Mesenchymal stem cell (in vitro differentiated cells and primary cell): ENCODE data around the gene DHX32.
A peak's percentile ranks its signal among the peaks of the same experiment; 100 is the strongest.

ENCODE experiments used
- DNase-seq: peaks from one replicate; pipeline ENCODE4 v3.0.0-alpha.2; 2013
- H2AFZ ChIP-seq: one replicate; pipeline ENCODE4 v1.6.1; 2013; ENCODE audit warnings: low read depth, mild to moderate bottlenecking, control low read depth, inconsistent platforms, low read length, moderate library complexity
- H2AK5ac ChIP-seq: 2 replicates; pipeline ENCODE4 v1.6.1; 2013; ENCODE audit warnings: low read length, moderate library complexity, mild to moderate bottlenecking, inconsistent platforms; ENCODE audit not compliant: severe bottlenecking
- H2BK120ac ChIP-seq: one replicate; pipeline ENCODE4 v1.6.1; 2013; ENCODE audit warnings: low read depth, mild to moderate bottlenecking, inconsistent platforms, low read length, moderate library complexity
- H2BK12ac ChIP-seq, 2 experiments: one replicate each; pipeline ENCODE4 v1.6.1; 2013; ENCODE audit warnings: inconsistent platforms in 2 of 2, low read length in 2 of 2, mild to moderate bottlenecking in 2 of 2, moderate library complexity in 2 of 2, control low read depth in 1 of 2
- H2BK15ac ChIP-seq: one replicate; pipeline ENCODE4 v1.6.1; 2013; ENCODE audit warnings: mild to moderate bottlenecking, low read depth, inconsistent platforms; ENCODE audit not compliant: poor library complexity, severe bottlenecking
- H2BK5ac ChIP-seq: 2 replicates; pipeline ENCODE4 v1.6.1; 2013; ENCODE audit warnings: low read depth, mild to moderate bottlenecking, low read length, control low read depth, inconsistent platforms; ENCODE audit not compliant: poor library complexity, severe bottlenecking
- H3K14ac ChIP-seq, 2 experiments: one replicate each; pipeline ENCODE4 v1.6.1; 2013; ENCODE audit warnings: inconsistent platforms in 2 of 2, low read length in 2 of 2, control low read depth in 1 of 2, mild to moderate bottlenecking in 1 of 2, moderate library complexity in 1 of 2
- H3K18ac ChIP-seq, 2 experiments: one replicate each; pipeline ENCODE4 v1.6.1; 2013; ENCODE audit warnings: inconsistent platforms in 2 of 2, low read length in 2 of 2, control low read depth in 1 of 2, low read depth in 1 of 2, mild to moderate bottlenecking in 1 of 2
- H3K23ac ChIP-seq, 2 experiments: one replicate each; pipeline ENCODE4 v1.6.1; 2013; ENCODE audit warnings: inconsistent platforms in 2 of 2, low read length in 2 of 2, mild to moderate bottlenecking in 2 of 2, moderate library complexity in 2 of 2, control low read depth in 1 of 2
- H3K27ac ChIP-seq: 2 replicates; pipeline ENCODE4 v1.5.1; 2013; ENCODE audit warnings: mild to moderate bottlenecking, moderate library complexity, low read length, control low read depth, inconsistent platforms; ENCODE audit not compliant: poor library complexity, severe bottlenecking
- H3K27me3 ChIP-seq, 2 experiments: 2 replicates each; pipeline versions ENCODE4 v1.6.1 to v1.7.0; 2013; ENCODE audit warnings: low read length in 2 of 2, mild to moderate bottlenecking in 2 of 2, moderate library complexity in 2 of 2, control low read depth in 1 of 2, inconsistent platforms in 1 of 2; ENCODE audit not compliant: control insufficient read depth in 1 of 2, insufficient read depth in 1 of 2
- H3K36me3 ChIP-seq, 2 experiments: 2 replicates each; pipeline versions ENCODE4 v1.6.1 to v1.7.0; 2013; ENCODE audit warnings: low read length in 2 of 2, control low read depth in 1 of 2, inconsistent platforms in 1 of 2, low read depth in 1 of 2, mild to moderate bottlenecking in 1 of 2; ENCODE audit not compliant: insufficient read depth in 2 of 2, control insufficient read depth in 1 of 2
- H3K4ac ChIP-seq, 2 experiments: one replicate each; pipeline ENCODE4 v1.6.1; 2013; ENCODE audit warnings: inconsistent platforms in 2 of 2, low read length in 2 of 2, mild to moderate bottlenecking in 2 of 2, moderate library complexity in 2 of 2, control low read depth in 1 of 2, low read depth in 1 of 2
- H3K4me1 ChIP-seq: 2 replicates; pipeline ENCODE4 v1.6.1; 2013; ENCODE audit warnings: low read depth, low read length, control low read depth; ENCODE audit not compliant: control insufficient read depth, insufficient read depth
- H3K4me2 ChIP-seq: 2 replicates; pipeline ENCODE4 v1.6.1; 2013; ENCODE audit warnings: low read length, mild to moderate bottlenecking, inconsistent platforms; ENCODE audit not compliant: poor library complexity, severe bottlenecking
- H3K4me3 ChIP-seq, 2 experiments: 2 replicates each; pipeline versions ENCODE4 v1.5.1 to v1.7.0; 2013; ENCODE audit warnings: low read length in 2 of 2, mild to moderate bottlenecking in 2 of 2, control low read depth in 1 of 2, low read depth in 1 of 2; ENCODE audit not compliant: insufficient read depth in 1 of 2
- H3K79me1 ChIP-seq: replicated peaks from 2 replicates; pipeline ENCODE4 v1.6.1; 2013; ENCODE audit warnings: mild to moderate bottlenecking, control low read depth, low read length, inconsistent platforms; ENCODE audit not compliant: poor library complexity, severe bottlenecking
- H3K9ac ChIP-seq: 2 replicates; pipeline ENCODE4 v1.7.0; 2013; ENCODE audit warnings: mild to moderate bottlenecking, low read length, moderate library complexity
- H3K9me3 ChIP-seq: 2 replicates; pipeline ENCODE4 v1.7.0; 2013; ENCODE audit warnings: mild to moderate bottlenecking, low read length; ENCODE audit not compliant: control insufficient read depth
- H4K8ac ChIP-seq: one replicate; pipeline ENCODE4 v1.6.1; 2013; ENCODE audit warnings: inconsistent platforms, mild to moderate bottlenecking, low read length, moderate library complexity
- H4K91ac ChIP-seq: one replicate; pipeline ENCODE4 v1.6.1; 2013; ENCODE audit warnings: mild to moderate bottlenecking, low read length, inconsistent platforms
- WGBS: methylation state at CpG from one replicate; pipeline ENCODE4 v1.1.7; 2013; ENCODE audit warnings: mixed read lengths; 5-methylcytosine and 5-hydroxymethylcytosine counted together

Gene DHX32

GRCh38 chr10:125822878-125823662 is 58.0 kb downstream of the DHX32 start, which contains the start of the genes BCCIP and UROS:
TSS of gene BCCIP (plus strand) at chr10:125823546. CDS start at chr10:125823558, 12 bp downstream.
TSS of gene UROS (minus strand) at chr10:125823258. CDS start at chr10:125816499, 6,759 bp downstream.
- H3K4me1 ChIP-seq = peaks cover 9% of the 10 kb centered on the region
- H3K36me3 ChIP-seq = peaks cover 0 to 24% of the 10 kb centered on the region in 2 experiments
- peak within 1 kb of the TSS; percentile 84 for H2AFZ ChIP-seq
- H3K9ac ChIP-seq = peak within 1 kb of the TSS; percentile 99
- H2BK5ac ChIP-seq = peak within 1 kb of the TSS; percentile 80
- H3K14ac ChIP-seq = no peak within 1 kb of the TSS
- peak within 1 kb of the TSS; percentile 64 for H2BK15ac ChIP-seq
- peak within 1 kb of the TSS; percentile 90 for H3K4me2 ChIP-seq
- no peaks in the 10 kb centered on the region for H3K9me3 ChIP-seq
- peak; percentile 90 for DNase-seq
- H3K4ac ChIP-seq = peak within 1 kb of the TSS; percentile 54 to 98
- H2BK120ac ChIP-seq = peak within 1 kb of the TSS; percentile 51
- H4K91ac ChIP-seq = peak within 1 kb of the TSS; percentile 90
- H2BK12ac ChIP-seq = peak within 1 kb of the TSS in 1 of 2 experiments; percentile 99
- no peaks in the 10 kb centered on the region for H3K27me3 ChIP-seq
- H2AK5ac ChIP-seq = peak within 1 kb of the TSS; percentile 19
- H3K18ac ChIP-seq = peak within 1 kb of the TSS; percentile 78 to 99
- peaks cover 24% of the 10 kb centered on the region for H3K79me1 ChIP-seq
- peak within 1 kb of the TSS; percentile 69 for H3K27ac ChIP-seq
- H4K8ac ChIP-seq = peak within 1 kb of the TSS; percentile 79
- peak within 1 kb of the TSS; percentile 94 to 100 for H3K4me3 ChIP-seq
- under 1% methylated on average over 74 of the region's 74 CpGs for WGBS
- H3K23ac ChIP-seq = peak within 1 kb of the TSS in 1 of 2 experiments; percentile 81

- no peak overlapping the region for H3K23ac ChIP-seq
- no peak for DNase-seq
- no peak overlapping the region for H3K18ac ChIP-seq
- no peaks in the 10 kb centered on the region for H3K9me3 ChIP-seq
- H3K4me3 ChIP-seq = no peak overlapping the region
- H3K79me1 ChIP-seq = peaks cover 27% of the 10 kb centered on the region
- no peak overlapping the region for H2AK5ac ChIP-seq
- no peak overlapping the region for H2BK15ac ChIP-seq
- no peak overlapping the region for H2BK120ac ChIP-seq
- no peak overlapping the region for H3K4me2 ChIP-seq
- no peak overlapping the region for H3K4ac ChIP-seq
- no peak overlapping the region for H4K8ac ChIP-seq
- H3K9ac ChIP-seq = no peak overlapping the region
- no peak overlapping the region for H2AFZ ChIP-seq
- H3K27me3 ChIP-seq = no peaks in the 10 kb centered on the region
- H2BK12ac ChIP-seq = no peak overlapping the region
- WGBS = 50% methylated on average over 1 of the region's 1 CpG
- H3K27ac ChIP-seq = no peak overlapping the region
- H3K36me3 ChIP-seq = peaks cover 0 to 14% of the 10 kb centered on the region in 2 experiments
- H3K14ac ChIP-seq = no peak overlapping the region
- H4K91ac ChIP-seq = no peak overlapping the region
- H3K4me1 ChIP-seq = peaks cover 9% of the 10 kb centered on the region
- H2BK5ac ChIP-seq = no peak overlapping the region
Observed at GRCh38 chr10:125820701-125821100, 60.4 kb downstream of the DHX32 start.

- Histone ChIP-seq H3K4ac (no peak overlapping the region), H4K91ac (no peak overlapping the region), H3K79me1 (peaks cover 28% of the 10 kb centered on the region), H3K9me3 (no peaks in the 10 kb centered on the region), H3K18ac (no peak overlapping the region), H4K8ac (no peak overlapping the region), H2AK5ac (no peak overlapping the region), H3K23ac (no peak overlapping the region), H3K36me3 (peaks cover 9 to 42% of the 10 kb centered on the region in 2 experiments), H3K27me3 (no peaks in the 10 kb centered on the region), H2BK15ac (no peak overlapping the region), H2BK5ac (no peak overlapping the region), H3K4me1 (peaks cover 7% of the 10 kb centered on the region), H3K4me2 (no peak overlapping the region), H3K14ac (no peak overlapping the region), H3K27ac (no peak overlapping the region), H2BK12ac (no peak overlapping the region), H3K4me3 (no peak overlapping the region), H3K9ac (no peak overlapping the region), H2BK120ac (no peak overlapping the region), H2AFZ (no peak overlapping the region)
- no peak for DNase-seq
- 87% methylated on average over 4 of the region's 6 CpGs for WGBS
Observed at GRCh38 chr10:125817337-125817946, 63.6 kb downstream of the DHX32 start.

- Histone ChIP-seq H2BK15ac (no peak overlapping the region), H2AK5ac (no peak overlapping the region), H3K27me3 (no peaks in the 10 kb centered on the region), H2AFZ (no peak overlapping the region), H3K79me1 (peaks cover 21% of the 10 kb centered on the region), H2BK120ac (no peak overlapping the region), H3K9me3 (no peaks in the 10 kb centered on the region), H3K18ac (no peak overlapping the region), H4K8ac (no peak overlapping the region), H2BK5ac (no peak overlapping the region), H3K27ac (no peak overlapping the region), H4K91ac (no peak overlapping the region), H3K9ac (no peak overlapping the region), H3K4ac (no peak overlapping the region), H3K4me3 (no peak overlapping the region), H3K4me2 (no peak overlapping the region), H3K36me3 (peaks cover 9 to 49% of the 10 kb centered on the region in 2 experiments), H3K23ac (no peak overlapping the region), H3K4me1 (peaks cover under 1% of the 10 kb centered on the region), H3K14ac (no peak overlapping the region), H2BK12ac (no peak overlapping the region)
- WGBS = 100% methylated on average over 3 of the region's 4 CpGs
- DNase-seq = no peak
Observed at GRCh38 chr10:125816548-125816947, 64.5 kb downstream of the DHX32 start.
